ENCODE measurements around the gene FAM120A.

FAM120A gene

DNA sequence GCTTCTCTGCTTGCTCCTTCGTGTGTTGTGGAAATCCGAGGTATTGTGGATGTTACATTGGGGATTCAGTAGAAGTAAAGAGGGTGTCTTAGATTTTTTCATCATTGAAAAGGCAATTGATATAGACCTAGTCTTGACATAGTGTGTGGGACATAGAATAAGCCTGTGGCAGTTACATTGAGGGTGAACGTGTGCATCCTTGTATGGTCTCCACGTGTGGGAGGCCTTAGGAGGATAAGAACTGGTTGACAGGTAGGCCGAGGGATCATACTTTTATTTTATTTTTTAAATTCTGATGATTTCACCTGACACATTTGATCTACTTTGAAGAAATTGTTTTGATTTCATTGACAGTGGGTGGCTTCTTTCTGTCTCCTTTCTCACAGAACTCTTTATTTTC, 18.9 kb downstream of the FAM120A start:
- no peak for DNase-seq (ENCODE audit: low spot score)

DNA sequence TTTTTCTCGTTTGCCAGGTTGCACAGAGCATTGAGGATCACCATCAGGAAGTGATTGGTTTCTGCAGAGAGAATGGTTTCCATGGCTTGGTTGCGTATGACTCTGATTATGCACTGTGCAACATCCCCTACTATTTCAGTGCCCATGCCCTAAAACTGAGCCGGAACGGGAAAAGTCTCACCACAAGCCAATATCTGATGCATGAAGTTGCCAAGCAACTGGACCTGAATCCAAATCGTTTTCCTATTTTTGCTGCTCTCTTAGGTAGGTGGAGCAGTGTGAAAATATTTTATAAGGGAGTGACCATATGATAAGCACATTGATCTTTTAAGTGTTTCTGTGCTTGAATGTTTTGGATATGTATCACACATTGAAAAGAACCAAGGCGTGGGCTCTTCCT, 19.6 kb downstream of the FAM120A start:
- no peak for DNase-seq (ENCODE audit: low spot score)

DNA sequence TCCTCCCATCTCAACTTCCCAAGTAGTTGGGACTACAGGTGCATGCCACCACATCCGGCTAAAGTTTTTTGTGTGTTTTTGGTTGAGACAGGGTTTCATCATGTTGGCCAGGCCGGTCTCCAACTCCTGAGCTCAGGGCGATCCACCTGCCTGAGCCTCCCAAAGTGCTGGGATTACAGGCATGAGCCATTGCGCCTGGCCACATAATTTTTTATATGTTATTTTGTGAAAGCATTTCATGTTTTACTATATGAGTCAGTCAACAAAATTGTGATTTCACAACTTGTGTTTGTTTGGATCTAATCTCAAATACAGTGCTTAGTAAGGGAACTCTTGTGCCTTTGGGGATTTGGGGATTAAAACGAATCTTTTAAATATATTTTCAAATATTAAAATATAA, 21.9 kb downstream of the FAM120A start:
- no peak for DNase-seq (ENCODE audit: low spot score)

DNA sequence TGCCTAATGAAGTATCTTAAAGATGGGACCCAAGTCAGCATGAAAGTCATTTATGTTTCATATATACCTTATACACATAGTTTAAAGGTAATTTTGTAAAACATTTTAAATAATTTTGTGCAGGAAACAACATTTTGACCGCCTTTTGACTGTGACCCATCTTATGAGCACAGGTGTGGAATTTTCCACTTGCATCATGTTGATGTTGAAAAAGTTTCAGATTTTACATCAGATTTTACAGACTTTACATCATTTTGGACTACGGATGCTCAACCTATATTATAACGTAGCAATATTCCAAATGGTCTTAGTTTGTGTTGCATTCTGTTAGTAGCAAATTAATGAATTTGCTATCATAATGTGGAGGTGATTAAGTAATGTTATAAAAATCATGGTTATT, 23.6 kb downstream of the FAM120A start:
- no peak for DNase-seq (ENCODE audit: low spot score)

DNA sequence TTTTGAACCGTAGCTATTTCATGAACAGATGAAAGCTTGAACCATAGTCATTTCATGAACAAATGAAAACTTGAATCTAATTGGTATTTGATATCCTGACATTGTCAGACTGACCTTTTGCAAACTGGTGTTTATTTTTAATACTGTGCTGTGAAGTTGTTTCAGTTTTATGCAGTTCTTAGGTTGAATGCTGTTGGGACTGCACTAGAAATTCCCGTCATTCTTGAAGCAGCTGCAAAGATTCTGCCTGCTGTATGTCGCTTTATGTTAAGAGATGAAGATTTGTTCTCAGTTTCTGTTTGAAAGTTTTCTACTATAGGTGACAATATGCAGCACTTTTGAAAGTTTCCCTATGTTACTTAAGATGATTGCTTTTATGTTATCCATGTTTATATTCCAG, 24.4 kb downstream of the FAM120A start:
- DNase-seq (ENCODE audit: low spot score), result no peak

DNA sequence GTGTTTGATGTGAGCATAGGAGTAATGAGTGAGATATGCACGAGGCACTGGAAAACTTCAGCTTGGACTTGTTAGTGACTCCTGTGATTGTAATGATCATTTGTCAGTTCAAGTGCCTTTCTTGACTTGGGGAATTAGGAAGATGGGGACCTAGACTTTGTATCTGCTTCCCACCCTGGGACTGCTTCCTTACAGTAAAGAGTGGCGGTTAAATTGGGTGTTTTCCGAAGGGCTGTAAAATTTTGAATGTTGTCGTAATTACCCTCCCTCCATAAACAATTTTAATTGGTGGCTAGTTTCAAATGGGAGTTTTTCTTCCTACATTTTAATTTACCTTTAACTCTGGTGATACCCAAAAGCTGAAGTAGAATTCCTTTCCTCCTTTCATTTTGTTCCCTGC, 25.4 kb downstream of the FAM120A start:
- DNase-seq (ENCODE audit: low spot score), result no peak

DNA sequence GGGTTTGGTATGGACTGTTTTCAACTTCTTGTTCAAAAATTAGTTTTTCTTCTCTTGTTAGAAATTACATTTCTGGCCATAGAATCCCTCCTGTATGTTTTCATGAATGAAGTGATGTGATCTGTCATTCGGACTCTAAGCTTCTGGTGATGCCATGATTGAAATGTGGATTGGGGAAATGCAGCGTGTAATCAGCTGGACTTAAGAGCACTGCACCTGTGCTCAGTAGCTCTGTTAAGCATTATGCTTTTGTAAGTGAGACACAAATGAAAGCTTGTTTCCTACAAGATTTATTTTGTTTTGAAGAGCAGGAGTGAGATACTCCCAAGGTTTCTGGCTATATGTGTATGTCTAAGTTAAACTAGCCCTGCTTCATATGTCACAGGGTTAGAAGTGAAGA, 25.9 kb downstream of the FAM120A start:
- DNase-seq (ENCODE audit: low spot score), result no peak

DNA sequence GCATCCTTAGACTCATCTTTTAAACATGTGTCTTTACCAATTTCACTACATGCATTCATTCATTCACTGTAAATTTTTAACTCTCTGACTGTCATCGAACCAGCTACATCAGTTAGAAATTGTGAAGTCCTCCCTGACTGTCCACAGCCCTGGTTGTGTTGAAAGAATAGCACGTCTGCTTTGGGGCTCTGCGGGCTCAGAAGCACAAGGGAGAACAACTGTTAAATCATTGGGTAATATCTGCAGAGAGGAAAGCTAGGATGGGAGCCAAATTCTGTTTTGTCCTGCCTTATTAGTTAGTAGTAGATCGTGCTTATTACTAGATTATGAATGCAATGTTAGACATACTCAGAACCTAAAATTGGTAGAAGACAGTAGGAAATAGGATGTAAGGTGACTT, 28.2 kb downstream of the FAM120A start:
- DNase-seq (ENCODE audit: low spot score), result no peak

DNA sequence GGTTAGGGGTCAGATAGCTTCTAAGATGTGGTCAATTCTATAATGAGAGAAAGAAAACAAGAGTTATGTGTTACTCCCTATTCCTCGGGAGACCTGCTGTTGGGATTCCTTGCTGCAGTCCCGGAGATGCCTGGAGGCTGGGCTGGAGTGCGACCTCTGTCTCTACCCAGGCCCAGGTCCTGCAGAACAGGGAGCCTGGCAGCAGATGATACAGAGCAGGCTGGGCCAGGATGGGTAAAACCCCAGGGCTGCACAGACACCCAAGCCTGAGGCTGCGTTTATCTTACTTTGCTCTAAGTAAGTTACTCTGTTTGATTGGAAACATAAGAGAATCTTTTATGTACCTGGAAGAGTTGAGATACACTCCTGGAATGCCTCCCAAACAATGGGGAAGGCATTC, 28.8 kb downstream of the FAM120A start:
- DNase-seq (ENCODE audit: low spot score), result no peak

DNA sequence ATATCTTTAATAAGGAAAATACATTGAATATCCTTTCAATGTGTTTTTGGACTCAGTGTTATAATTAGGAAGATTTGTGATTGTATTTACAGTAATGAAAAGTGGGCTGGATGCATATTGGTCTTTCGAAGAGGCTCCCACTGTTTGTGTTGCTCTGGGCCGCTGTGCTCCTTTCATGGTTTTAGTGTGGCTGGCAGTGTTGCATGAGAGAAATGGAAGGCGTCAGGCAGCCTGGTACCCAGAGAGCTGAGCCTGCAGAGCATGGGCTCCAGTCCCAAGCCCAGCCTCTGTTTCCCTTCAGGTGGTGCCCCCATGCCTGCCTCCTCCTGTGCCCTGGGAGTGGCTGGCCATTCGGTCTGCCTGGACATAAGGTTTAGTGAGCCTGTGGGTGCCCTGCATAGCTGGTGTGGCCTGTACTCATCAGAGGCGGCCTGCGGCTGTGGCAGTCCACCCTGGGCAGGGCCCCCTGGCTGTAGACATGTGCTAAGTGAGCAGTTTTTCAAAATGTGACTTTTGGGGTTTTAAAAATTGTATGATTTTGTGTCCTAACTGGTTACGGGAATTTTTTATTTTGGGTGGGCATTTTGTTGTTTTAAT, 29.3 kb downstream of the FAM120A start:
- DNase-seq (ENCODE audit: low spot score), result no peak

DNA sequence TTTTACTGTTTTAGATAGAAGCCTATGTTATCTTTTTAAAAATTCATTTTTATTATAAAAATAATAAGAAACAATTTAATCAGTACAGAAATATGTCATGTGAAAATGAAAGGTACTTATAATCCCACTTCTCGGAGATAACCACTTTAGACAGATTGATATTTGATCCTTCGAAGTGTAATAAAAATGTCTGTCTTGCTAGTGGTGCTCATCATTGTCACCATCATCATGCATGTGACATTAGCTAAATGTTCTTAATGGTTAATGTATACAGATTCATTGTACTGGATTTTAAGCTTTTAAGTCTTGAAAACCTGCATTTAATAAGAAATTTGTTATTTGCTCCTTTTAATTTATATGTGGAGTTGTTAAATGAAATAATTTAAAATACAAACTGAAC, 32.0 kb downstream of the FAM120A start:
- no peak for DNase-seq (ENCODE audit: low spot score)

DNA sequence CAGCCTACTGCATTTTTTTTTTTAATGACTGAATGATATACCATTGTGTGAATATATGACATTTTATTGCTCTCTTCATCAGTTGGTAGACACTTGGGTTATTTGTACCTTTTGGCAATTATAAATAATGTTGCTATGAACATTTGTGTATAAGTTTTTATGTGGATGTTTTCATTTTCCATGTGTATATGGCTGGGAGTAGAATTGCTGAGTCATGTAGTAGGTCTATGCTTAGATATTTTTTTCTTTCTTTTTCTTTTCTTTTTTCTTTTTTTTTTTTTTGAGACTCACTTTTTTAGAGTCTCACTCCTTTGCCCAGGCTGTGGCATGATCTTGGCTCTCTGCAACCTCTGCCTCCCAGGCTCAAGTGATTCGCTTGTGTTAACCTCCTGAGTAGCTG, 34.8 kb downstream of the FAM120A start:
- no peak for DNase-seq (ENCODE audit: low spot score)

DNA sequence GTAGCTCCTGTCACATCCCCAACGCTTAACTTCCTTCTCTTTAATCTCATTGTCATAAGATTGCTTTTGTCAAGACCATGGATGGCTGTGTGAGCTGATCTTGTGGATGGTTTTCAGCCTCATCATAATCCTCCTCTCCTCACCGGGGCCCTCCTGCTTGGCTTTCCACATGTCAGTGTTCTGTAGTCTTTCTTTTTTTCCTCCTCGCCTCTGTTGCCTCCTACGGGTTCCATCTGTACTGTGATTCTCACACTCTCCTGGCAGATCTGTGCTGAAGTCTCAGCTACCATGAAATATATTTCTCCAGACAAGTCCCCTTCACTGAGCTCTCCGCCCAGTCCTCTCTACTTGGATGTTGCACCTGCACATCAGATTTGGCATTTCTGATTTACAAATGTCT, 36.8 kb downstream of the FAM120A start:
- no peak for DNase-seq (ENCODE audit: low spot score)

DNA sequence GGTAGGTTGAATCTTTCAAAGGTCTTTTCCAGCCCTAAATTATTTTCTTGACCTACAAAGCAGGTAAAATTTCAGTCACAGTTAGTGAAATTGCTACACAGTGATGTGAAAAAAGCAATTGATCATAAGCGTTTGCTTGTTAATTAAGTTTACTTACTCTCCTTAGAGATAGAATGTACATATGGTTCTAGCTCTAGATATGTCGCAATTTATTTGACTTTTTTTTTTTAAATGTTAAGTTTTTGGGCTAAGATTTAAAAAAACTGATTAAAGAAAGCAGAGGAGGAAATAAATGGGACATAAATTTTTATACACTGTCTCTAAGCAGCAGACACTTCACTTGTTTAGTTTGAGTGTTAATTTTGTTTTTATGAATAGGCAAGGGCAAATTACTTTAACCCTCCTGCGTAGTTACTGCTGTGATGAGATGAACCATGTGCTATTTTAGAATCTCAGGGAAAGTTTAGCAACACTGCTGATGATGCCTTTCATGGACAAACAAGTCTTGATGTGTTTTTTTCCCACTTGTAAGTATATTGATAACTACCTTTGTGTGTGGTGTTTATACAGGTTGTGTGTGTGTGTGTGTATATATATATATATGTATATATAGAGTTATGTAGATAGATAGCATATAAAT, 40.2 kb downstream of the FAM120A start:
- DNase-seq (ENCODE audit: low spot score), result no peak

DNA sequence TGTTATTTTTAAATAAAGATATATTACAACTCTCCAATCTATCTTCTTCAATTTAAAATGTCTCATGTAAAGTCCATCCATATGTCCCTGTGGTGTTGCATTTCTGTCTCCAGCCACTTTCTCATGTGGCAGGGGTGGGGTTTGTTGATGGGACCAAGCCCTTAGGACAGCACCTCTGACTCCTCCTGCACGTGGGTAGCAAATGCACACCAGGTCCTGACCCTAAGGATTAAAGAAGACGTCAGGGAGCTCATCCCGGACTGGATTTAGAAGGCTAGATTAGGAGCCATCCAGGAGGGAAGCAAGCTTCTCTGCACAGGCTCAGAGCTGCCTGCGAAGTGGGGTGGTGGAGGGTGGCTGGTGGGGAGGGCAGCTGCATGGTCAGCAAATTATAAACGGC, 40.8 kb downstream of the FAM120A start:
- DNase-seq (ENCODE audit: low spot score), result no peak

DNA sequence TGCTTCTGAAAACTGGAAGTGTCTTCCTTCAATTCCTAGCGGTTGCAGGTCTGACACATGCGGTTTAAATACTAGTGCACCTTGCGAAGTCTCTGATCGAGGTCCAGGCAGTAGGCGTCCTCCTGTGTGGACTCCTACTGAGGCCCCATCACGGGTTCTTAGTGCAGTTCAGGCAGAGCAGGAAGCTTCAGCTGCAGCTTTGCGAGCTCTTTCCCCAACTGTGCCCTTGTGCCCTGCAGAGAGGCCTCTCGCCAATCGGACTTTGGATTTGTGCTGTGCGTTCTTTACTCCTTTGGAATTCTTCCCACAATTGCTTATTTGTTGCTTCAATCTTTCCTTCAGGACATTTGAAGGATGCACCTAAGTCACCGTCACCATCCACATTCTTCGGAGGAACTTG, 42.5 kb downstream of the FAM120A start:
- no peak for DNase-seq (ENCODE audit: low spot score)

DNA sequence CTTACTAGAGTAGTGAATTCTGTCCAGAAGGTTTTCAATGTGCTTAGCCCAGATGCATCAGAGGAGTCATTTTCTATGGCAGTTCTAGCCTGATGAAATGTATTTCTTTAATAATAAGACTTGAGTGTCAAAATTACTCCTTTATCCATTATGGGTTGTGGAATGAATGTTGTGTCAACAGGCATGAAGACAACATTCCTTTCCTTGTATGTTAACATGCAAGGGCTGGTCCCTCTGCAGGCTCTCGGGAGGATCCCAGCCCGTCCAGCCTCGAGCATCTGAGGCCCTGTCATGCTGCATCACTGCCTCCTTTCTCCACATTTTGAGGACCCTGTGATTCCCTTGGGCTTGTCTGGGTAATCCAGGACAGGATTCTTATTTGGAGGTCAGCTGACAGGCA, 44.8 kb downstream of the FAM120A start:
- DNase-seq (ENCODE audit: low spot score), result no peak

DNA sequence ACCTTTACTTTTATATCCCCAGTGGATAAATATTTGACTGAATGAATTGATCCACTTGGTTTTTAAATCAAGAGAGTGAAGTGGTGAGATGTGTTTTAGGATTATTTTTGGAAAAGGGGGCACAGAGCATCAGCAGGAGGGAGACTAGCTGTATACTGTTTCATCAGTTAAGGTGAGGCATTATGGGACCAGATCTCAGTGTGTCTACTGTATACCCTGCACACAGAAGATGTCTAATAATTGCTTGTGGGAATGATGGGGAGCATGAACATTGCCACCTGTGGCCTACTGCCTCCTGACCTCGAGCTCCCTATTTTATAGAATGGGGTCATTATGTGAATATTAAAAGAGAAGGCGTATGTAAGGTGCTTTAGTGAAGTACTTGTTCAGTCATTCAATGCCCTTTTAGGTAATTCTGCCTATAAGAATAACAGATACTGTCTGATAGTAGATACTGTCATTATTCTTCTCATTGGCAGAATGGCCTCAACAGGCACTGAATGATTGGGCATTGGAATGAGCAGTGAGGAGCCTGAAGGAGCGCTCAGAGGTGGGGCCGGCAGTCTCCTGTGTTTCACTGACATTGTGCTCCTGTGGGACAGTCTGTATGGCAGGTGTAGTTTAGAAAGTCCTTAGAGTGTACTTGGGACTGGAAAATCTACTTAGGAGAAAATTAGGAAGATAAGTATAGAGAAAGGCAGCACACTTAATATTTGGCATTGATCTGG, 49.2 kb downstream of the FAM120A start:
- no peak for DNase-seq (ENCODE audit: low spot score)

DNA sequence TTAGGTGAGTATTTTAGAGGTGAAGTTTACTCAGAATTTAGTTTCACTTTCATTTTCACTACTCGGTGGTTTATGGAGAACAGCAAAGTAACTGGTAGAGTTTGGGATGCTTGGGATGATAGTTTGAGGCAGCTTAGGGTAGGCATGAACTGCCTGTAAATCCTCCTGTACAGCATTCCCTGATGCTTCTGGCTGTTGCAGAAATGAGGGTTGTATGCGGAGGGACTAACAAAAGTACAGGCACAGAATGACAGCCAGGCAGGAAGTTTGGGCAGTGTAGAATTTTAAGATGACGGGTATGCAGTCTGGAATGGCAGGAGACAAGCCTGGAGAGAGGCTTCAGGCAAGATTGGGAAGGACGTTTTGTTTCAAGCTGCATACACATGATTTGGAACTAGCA, 49.9 kb downstream of the FAM120A start:
- no peak for DNase-seq (ENCODE audit: low spot score)

DNA sequence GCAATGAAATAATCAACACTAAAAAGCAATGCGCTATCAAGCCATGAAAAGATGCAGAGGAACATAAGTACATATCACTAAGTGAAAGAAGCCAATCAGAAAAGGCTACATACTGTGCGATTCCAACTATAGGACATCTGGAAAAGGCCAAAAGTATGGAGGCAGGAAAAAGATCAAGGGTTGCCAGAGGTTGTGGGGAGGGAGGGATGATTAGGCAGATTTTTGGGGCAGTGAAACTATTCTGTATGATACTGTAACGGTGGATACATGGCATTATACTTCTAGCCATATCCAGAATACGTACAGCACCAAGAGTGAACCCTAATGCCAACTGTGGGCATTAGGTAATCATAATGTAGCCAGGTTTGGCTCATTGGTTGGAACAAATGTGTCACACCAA, 51.9 kb downstream of the FAM120A start:
- DNase-seq (ENCODE audit: low spot score), result no peak

DNA sequence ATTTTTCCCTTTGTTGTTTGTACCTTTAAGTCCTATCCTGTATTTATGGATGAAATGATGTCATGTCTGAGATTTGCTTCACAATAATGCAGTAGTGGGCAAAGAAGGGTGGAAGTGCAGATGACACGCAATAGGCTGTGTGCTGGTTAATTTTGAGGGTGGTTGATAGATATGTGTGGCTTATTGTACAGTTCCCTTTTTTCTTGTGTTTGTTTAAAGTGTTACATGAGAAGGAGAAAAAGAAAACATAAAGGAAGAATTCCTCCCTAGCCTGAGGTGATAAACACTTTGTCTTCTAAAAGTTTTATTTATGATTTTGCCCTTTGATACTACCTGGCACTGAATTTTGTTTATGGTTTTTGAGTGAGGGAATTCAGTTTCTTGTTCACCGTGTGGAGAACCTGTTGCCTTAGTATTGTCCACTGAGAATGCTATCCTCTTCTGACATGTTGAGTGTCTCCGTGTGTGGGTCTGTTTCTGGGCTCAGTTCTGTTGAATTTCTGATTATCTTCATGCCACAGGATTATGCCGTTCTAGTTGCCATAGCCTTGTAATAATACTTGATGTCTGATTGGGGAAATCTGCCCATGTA, 54.2 kb downstream of the FAM120A start:
- no peak for DNase-seq (ENCODE audit: low spot score)

DNA sequence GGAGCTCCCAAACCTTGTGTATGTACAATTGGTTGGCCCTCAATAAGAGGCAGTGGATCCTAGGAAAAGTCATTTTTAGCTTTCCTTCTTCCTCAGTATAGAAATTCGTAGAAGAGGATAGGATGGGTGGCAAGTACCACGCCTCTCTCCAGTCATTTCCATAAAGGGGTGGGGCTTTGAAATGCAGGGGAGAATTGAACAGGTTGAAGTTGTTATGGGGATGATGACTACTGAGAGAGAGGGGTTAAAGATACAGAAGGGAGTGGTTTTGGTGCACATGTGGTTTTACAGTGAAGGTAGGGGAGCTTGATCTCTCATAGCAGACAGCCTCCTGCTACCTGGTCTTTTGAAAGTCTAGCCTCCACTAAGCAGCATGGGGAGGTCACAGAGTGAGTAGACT, 56.3 kb downstream of the FAM120A start:
- DNase-seq (ENCODE audit: low spot score), result no peak

DNA sequence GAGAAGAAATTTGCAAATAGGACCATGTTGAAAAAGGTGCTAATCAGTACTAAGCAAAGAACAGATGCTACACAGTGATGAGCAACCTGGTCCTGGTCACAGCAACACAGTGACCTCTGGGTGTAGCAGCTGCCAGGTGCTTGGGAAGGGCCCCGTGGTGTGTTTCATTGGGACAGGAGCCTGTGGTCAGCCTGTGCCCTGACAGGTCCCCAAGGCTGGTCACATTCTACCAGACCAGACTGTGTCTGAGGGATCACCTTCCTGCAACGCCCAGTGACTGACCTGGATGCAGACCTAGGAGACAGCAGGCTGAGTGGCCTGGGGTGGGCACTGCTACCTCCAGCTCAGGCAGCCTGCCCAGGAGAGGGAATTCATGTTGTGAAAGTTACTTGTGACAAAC, 56.7 kb downstream of the FAM120A start:
- DNase-seq (ENCODE audit: low spot score), result no peak

All from SW480 (cell line).